Activated CD8-positive, alpha-beta memory T cell treated with anti-CD3 and anti-CD28 coated beads, Interleukin-2, amount 10 ng/mL, durations not matched to agents 7 days and 5 days (primary cell): ENCODE measurements around the gene FAM219A. TPM values are rescaled to one million over a fixed set of nuclear protein-coding genes. Genes with fewer than 3 reads are reported as not detected.
"Not testable (repeated sequence)": the region's sequence is repeated elsewhere in the genome, so short reads cannot be mapped to it uniquely, and the experiment has no call there.

Experiments used
- ATAC-seq: fragments of 150-1000 bp; cut with Tn5 transposase; one replicate; pipeline ENCODE4 v1.10.0; 2021; ENCODE audit warnings: moderate library complexity
- CTCF ChIA-PET: fragments of 350-600 bp; sonication (Branson Sonifier 250); formaldehyde crosslinking; loops from one replicate; lab custom pipeline; 2021; ENCODE audit warnings: antibody characterized with exemption; lab: Charles Lee
- DNase-seq: peaks from one replicate; pipeline ENCODE4 v3.0.0-alpha.2; 2020
- H3K27ac Mint-ChIP-seq: one replicate; pipeline ENCODE4 v1.8.0; 2021; ENCODE audit warnings: mild to moderate bottlenecking, mixed read lengths
- H3K27me3 Mint-ChIP-seq: one replicate; pipeline ENCODE4 v1.8.0; 2021; ENCODE audit warnings: mixed read lengths
- H3K36me3 Mint-ChIP-seq: one replicate; pipeline ENCODE4 v1.8.0; 2021; ENCODE audit warnings: mild to moderate bottlenecking, mixed read lengths
- H3K4me1 Mint-ChIP-seq: one replicate; pipeline ENCODE4 v1.8.0; 2021; ENCODE audit warnings: mixed read lengths
- H3K4me3 Mint-ChIP-seq: one replicate; pipeline ENCODE4 v1.8.0; 2021; ENCODE audit warnings: mild to moderate bottlenecking, moderate library complexity, mixed read lengths
- H3K9me3 Mint-ChIP-seq: one replicate; pipeline ENCODE4 v1.8.0; 2022; ENCODE audit warnings: low read depth, mixed read lengths
- total RNA-seq, 2 experiments: library from RNA; stranded (reverse); gene quantifications; one replicate each; pipeline ENCODE4 v1.2.3, GENCODE V29; 2021

The FAM219A gene
- total RNA-seq, 2 experiments from 2014 or later, result 7.9 to 13.8 TPM

DNA sequence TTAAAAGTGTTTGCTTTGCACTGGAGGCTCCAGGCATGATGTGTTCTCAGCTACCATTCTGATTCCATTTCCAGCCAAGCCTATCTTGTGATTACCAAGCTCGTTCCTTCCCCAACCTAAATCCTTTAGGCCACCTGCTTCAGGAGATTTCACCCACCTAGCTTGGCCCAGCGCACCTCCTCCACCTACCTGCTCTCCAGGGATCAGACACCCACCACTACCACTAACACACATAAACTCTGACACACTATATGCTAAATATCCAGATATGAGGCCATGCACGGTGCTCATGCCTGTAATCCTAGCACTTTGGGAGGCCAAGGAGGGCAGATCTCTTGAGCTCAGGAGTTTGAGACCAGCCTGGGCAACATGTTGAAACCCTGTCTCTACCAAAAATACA is 84.0 kb downstream of the FAM219A start:
- Mint-ChIP-seq H3K27ac (no peak overlapping the region), H3K27me3 (no peaks in the 10 kb centered on the region), H3K4me1 (peaks cover 21% of the 10 kb centered on the region), H3K36me3 (peaks cover 23% of the 10 kb centered on the region), H3K4me3 (no peak overlapping the region), H3K9me3 (peaks cover 3% of the 10 kb centered on the region)
- CTCF ChIA-PET, result interaction anchor here (0.6 to 9.7 kb wide), 7 partner anchors 14 to 301 kb away, joined by 3 to 143 read pairs (median 3); no protein-coding TSS in a partner anchor
- ATAC-seq (no peak), DNase-seq (no peak)

DNA sequence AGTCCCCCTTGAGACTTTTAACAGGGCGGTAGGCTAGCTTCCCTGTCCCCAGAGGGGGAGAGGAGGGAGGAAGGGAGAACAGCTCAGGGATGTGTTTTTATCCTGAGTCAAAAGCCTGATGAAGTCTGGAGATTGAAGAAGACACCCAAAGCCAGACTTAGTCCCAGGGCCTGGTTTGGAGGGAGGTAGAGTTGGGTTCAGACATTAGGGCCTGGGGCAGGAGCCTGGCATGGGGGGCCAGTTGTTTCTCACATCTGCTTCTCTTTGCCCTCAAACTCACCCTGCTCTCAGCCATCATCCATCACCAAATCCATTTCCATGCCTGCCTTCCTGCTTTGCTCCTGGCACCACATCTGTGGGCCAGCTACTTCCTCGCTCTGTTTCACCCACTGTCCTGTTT is 84.6 kb downstream of the FAM219A start:
- Mint-ChIP-seq H3K4me1 (peaks cover 18% of the 10 kb centered on the region), H3K9me3 (peaks cover 6% of the 10 kb centered on the region), H3K4me3 (no peak overlapping the region), H3K27me3 (no peaks in the 10 kb centered on the region), H3K36me3 (peaks cover 27% of the 10 kb centered on the region), H3K27ac (no peak overlapping the region)
- no peak for ATAC-seq
- DNase-seq, result no peak
- CTCF ChIA-PET, result interaction anchor here (0.7 to 9.7 kb wide), 3 partner anchors 32 to 300 kb away, joined by 3 to 143 read pairs (median 3); no protein-coding TSS in a partner anchor

DNA sequence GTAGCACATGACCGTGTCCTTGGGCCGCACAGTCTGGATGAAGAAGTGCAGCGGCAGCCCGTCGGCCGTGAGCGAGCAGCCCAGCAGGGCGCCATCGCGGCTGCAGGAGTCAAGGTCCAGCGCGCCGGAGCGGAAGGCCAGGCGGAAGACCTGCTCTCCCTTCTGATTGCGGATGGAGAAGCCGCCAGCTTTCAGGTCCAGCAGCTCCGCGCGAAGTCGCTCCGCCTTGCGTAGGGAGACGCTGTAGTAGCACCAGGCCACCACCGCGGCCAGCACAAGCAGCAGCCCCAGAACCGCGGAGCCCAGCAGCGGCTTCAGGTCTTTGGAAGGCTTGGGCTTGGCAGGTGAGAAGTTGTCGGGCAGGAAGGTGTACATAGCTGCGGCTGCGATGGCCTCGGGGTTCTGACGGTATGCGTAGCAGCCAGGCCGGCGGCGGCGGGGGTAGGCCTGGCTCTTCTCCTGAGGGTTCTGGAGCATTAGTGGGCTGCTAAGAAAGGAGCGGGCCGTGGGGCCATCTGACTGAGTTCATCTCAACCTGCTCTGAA is 85.8 kb downstream of the FAM219A start:
- no peak for ATAC-seq
- no peak overlapping the region for H3K27ac Mint-ChIP-seq

DNA sequence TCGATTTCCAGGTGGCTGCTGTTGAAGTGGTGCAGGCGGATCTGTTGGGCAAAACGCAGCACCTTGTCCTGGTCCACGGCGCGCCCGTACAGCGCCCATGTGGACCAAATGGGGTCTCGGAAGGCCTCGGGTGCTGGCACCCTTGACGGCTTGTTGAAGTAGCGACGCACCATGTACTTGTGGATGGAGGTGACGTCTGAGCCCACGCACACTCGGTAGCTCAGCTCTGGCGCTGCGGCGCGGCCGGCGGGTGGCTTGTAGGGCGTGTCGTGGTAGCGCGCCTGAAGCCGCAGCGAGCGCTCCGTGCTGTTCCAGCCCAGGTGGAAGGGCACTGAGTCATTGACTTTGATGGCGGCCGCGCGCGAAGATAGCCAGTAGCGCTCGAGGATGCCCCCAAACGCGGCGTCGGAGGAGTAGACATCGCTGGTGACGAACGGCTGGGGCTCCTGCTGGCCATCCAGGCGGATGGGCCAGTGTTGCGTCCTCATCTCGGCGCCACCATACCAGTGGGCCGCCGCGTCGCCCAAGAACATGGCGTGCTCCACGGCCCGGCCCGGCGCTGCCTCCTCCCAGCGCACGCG is 86.4 kb downstream of the FAM219A start:
- H3K4me1 Mint-ChIP-seq, result peaks cover 13% of the 10 kb centered on the region

More for the DNA sequence above, 85.8 kb downstream of the FAM219A start:
- H3K4me1 Mint-ChIP-seq, result peaks cover 15% of the 10 kb centered on the region
- H3K27me3 Mint-ChIP-seq, result no peaks in the 10 kb centered on the region
- CTCF ChIA-PET, result interaction anchor here (9.7 kb wide), 1 partner anchor 40 kb away, joined by 143 read pairs; no protein-coding TSS in a partner anchor
- no peak overlapping the region for H3K4me3 Mint-ChIP-seq
- no peak for DNase-seq
- H3K9me3 Mint-ChIP-seq, result peaks cover 8% of the 10 kb centered on the region
- H3K36me3 Mint-ChIP-seq, result peaks cover 37% of the 10 kb centered on the region

GRCh38 chr9:34370970-34371880 is 87.1 kb downstream of the FAM219A start:
- Mint-ChIP-seq H3K9me3 (peaks cover 11% of the 10 kb centered on the region), H3K27me3 (no peaks in the 10 kb centered on the region), H3K4me1 (peaks cover 12% of the 10 kb centered on the region), H3K4me3 (no peak overlapping the region), H3K27ac (no peak overlapping the region), H3K36me3 (peaks cover 46% of the 10 kb centered on the region)
- CTCF ChIA-PET, result interaction anchor here (1.1 kb wide), 2 partner anchors 8 to 40 kb away, joined by 3 to 5 read pairs; no protein-coding TSS in a partner anchor
- ATAC-seq (peak; percentile 38), DNase-seq (no peak)

More for the DNA sequence above, 86.4 kb downstream of the FAM219A start:
- Mint-ChIP-seq H3K9me3 (peaks cover 8% of the 10 kb centered on the region), H3K27me3 (no peaks in the 10 kb centered on the region), H3K36me3 (peaks cover 41% of the 10 kb centered on the region), H3K4me3 (no peak overlapping the region), H3K27ac (no peak overlapping the region)
- DNase-seq, result no peak
- CTCF ChIA-PET, result no interaction called here
- no peak for ATAC-seq

DNA sequence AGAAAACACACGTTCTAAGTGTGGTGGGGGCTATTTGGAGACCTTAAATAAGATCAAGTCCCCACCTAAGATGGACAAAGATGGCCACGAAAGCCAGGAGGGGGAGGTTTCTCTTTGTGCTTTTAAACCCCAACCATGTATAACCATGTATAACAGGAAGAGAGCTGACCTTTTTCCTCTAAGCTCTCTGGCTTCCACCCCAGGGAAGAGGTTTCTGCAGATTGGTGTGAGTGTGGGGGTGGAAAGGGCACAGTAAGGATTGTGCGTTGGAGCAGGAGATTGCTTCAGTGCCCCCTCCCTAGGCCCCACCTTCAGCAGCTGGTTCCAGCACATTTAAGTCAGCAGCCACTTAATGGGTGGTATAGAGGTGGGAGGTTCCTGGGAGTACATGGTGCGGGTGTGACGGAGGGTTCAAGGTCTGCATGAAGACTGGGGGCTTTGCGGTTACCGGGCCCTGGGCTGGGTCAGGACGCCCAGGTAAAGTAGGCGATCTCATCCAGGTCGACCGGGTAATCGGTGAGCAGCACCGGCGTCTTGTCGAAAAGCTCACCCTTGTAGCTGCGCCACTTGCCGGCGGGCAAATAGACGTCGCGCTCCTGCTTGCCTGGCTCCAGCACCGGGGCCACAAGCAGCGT is 87.9 kb downstream of the FAM219A start:
- CTCF ChIA-PET, result interaction anchor here (1.1 kb wide), 2 partner anchors 9 to 39 kb away, joined by 3 to 5 read pairs; no protein-coding TSS in a partner anchor
- Mint-ChIP-seq H3K4me3 (no peak overlapping the region), H3K27ac (no peak overlapping the region), H3K4me1 (peaks cover 4% of the 10 kb centered on the region), H3K9me3 (peaks cover 11% of the 10 kb centered on the region), H3K36me3 (peaks cover 46% of the 10 kb centered on the region), H3K27me3 (no peaks in the 10 kb centered on the region)
- no peak for DNase-seq
- no peak for ATAC-seq

- H3K4me3 Mint-ChIP-seq, result no peak overlapping the region
- no peaks in the 10 kb centered on the region for H3K27me3 Mint-ChIP-seq
- ATAC-seq, result no peak
- H3K36me3 Mint-ChIP-seq, result peaks cover 46% of the 10 kb centered on the region
- DNase-seq, result no peak
- peaks cover 4% of the 10 kb centered on the region for H3K4me1 Mint-ChIP-seq
- CTCF ChIA-PET, result interaction anchor here (1.1 kb wide), 1 partner anchor 39 kb away, joined by 3 read pairs; no protein-coding TSS in a partner anchor
- H3K9me3 Mint-ChIP-seq, result peaks cover 11% of the 10 kb centered on the region
- H3K27ac Mint-ChIP-seq, result no peak overlapping the region
Measured at GRCh38 chr9:34369636-34370035, 88.7 kb downstream of the FAM219A start.

GRCh38 chr9:34368796-34369195 is 89.6 kb downstream of the FAM219A start:
- not testable (repeated sequence) for H3K27me3 Mint-ChIP-seq, DNase-seq, H3K27ac Mint-ChIP-seq, ATAC-seq, H3K4me3 Mint-ChIP-seq
- Mint-ChIP-seq H3K4me1 (peaks cover 11% of the 10 kb centered on the region), H3K9me3 (peaks cover 11% of the 10 kb centered on the region), H3K36me3 (peaks cover 46% of the 10 kb centered on the region)
- CTCF ChIA-PET, result interaction anchor here (0.9 kb wide), 1 partner anchor 10 kb away, joined by 4 read pairs; no protein-coding TSS in a partner anchor

DNA sequence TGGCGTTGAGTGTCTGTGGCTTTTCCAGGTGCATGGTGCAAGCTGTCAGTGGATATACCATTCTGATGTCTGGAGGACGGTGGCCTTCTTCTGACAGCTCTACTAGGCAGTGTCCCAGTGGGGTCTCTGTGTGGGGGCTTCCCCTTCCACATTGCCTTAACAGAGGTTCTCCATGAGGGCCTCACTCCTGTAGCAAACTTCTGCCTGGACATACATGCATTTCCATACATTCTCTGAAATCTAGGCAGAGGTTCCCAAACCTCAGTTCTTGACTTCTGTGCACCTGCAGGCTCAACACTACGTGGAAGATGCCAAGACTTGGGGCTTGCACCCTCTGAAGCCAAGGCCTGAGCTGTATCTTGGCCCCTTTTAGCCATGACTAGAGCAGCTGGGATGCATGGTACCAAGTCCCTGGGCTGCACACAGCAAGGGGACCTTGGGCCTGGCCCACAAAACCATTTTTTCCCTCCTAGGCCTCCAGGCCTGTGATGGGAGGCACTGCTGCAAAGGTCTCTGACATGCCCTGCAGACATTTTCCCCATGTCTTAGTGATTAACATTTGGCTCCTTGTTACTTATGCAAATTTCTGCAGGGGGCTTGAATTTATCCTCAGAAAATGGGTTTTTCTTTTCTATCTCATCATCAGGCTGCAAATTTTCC is 90.5 kb downstream of the FAM219A start:
- H3K27me3 Mint-ChIP-seq, ATAC-seq, CTCF ChIA-PET, H3K4me3 Mint-ChIP-seq, H3K27ac Mint-ChIP-seq, DNase-seq: not testable (repeated sequence)
- Mint-ChIP-seq H3K4me1 (peaks cover 17% of the 10 kb centered on the region), H3K36me3 (peaks cover 45% of the 10 kb centered on the region), H3K9me3 (peaks cover 11% of the 10 kb centered on the region)

DNA sequence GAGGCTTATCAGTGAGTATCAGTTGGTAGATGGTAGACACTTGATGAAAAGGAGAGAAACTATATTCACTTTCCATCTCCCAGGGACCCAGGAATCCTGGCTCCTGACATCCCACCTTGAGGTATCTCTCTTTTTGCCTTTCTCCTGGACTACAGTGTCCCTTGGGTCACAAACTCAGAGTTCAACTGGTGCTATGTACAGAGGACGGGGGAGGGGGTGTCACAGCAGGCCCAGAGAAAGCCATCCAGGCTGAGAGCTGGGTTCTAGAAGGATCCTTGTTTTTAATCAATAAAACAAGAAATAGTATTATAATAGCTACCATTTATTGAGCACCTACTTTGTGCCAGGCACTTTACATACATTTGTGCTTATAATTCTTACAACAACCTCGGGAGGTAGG is 92.0 kb downstream of the FAM219A start:
- Mint-ChIP-seq H3K36me3 (peaks cover 35% of the 10 kb centered on the region), H3K9me3 (peaks cover 11% of the 10 kb centered on the region), H3K27me3 (no peaks in the 10 kb centered on the region), H3K4me3 (no peak overlapping the region), H3K4me1 (peaks cover 18% of the 10 kb centered on the region), H3K27ac (no peak overlapping the region)
- CTCF ChIA-PET, result interaction anchor here (1.2 kb wide), 1 partner anchor 9 kb away, joined by 3 read pairs; no protein-coding TSS in a partner anchor
- no peak for ATAC-seq
- peak; percentile 2 for DNase-seq

GRCh38 chr9:34365282-34365681 is 93.1 kb downstream of the FAM219A start:
- CTCF ChIA-PET, result interaction anchor here (0.8 kb wide), 2 partner anchors 10 to 16 kb away, joined by 3 to 4 read pairs; no protein-coding TSS in a partner anchor
- ATAC-seq, result no peak
- no peak overlapping the region for H3K27ac Mint-ChIP-seq
- peaks cover 8% of the 10 kb centered on the region for H3K9me3 Mint-ChIP-seq
- H3K36me3 Mint-ChIP-seq, result peaks cover 24% of the 10 kb centered on the region
- DNase-seq, result peak; percentile 7
- H3K27me3 Mint-ChIP-seq, result no peaks in the 10 kb centered on the region
- H3K4me1 Mint-ChIP-seq, result peaks cover 18% of the 10 kb centered on the region
- no peak overlapping the region for H3K4me3 Mint-ChIP-seq

GRCh38 chr9:34363619-34364351 is 94.6 kb downstream of the FAM219A start:
- H3K36me3 Mint-ChIP-seq, result peaks cover 19% of the 10 kb centered on the region
- H3K4me1 Mint-ChIP-seq, result peaks cover 18% of the 10 kb centered on the region
- CTCF ChIA-PET, result interaction anchor here (1.0 to 1.2 kb wide), 4 partner anchors 14 to 30 kb away, joined by 3 to 4 read pairs (median 3); no protein-coding TSS in a partner anchor
- peak; percentile 49 for ATAC-seq
- no peak for DNase-seq
- H3K27ac Mint-ChIP-seq, result no peak overlapping the region
- peaks cover 6% of the 10 kb centered on the region for H3K9me3 Mint-ChIP-seq
- no peak overlapping the region for H3K4me3 Mint-ChIP-seq
- no peaks in the 10 kb centered on the region for H3K27me3 Mint-ChIP-seq
